Endometrial microvascular endothelial cells (primary cell): Measurements from ENCODE around the gene KDM4B. TPM values are rescaled to one million over a fixed set of nuclear protein-coding genes. Genes with fewer than 3 reads are reported as not detected.
"Not testable (repeated sequence)": the region's sequence is repeated elsewhere in the genome, so short reads cannot be mapped to it uniquely, and the experiment has no call there.

ENCODE experiments used
- in situ Hi-C: cut with HindIII; loops from 2 replicates; pipeline ENCODE4 v1.10.0; 2017; ENCODE audit warnings: low sequenced_read_pairs, low pct_unique_long_range_greater_than_20kb; ENCODE audit errors: inconsistent ontology term
- total RNA-seq: library from RNA; depleted of rRNA; stranded (reverse); fragments of >200 nt; gene quantifications from one replicate; pipeline ENCODE4 v1.2.3, GENCODE V29; 2015; ENCODE audit errors: inconsistent ontology term

Gene KDM4B
- total RNA-seq, 1 donor from 2014 or later, result 12.5 TPM

- in situ Hi-C loops, result no loop called here
Measured at GRCh38 chr19:5186293-5187050, 217.6 kb downstream of the KDM4B start.

GRCh38 chr19:5188548-5189317 is 219.8 kb downstream of the KDM4B start:
- in situ Hi-C loops, result no loop called here

- in situ Hi-C loops, result no loop called here
Measured at GRCh38 chr19:5189318-5189607, 220.3 kb downstream of the KDM4B start.

GRCh38 chr19:5191091-5191490 is 222.2 kb downstream of the KDM4B start:
- in situ Hi-C loops, result no loop called here

- in situ Hi-C loops, result no loop called here
Measured at GRCh38 chr19:5192568-5192967, 223.7 kb downstream of the KDM4B start.

GRCh38 chr19:5193192-5193591 is 224.3 kb downstream of the KDM4B start:
- in situ Hi-C loops, result no loop called here

- in situ Hi-C loops, result no loop called here
Measured at GRCh38 chr19:5194641-5195040, 225.7 kb downstream of the KDM4B start.

GRCh38 chr19:5195587-5195986 is 226.7 kb downstream of the KDM4B start:
- in situ Hi-C loops, result not testable (repeated sequence)

GRCh38 chr19:5196832-5197231 is 227.9 kb downstream of the KDM4B start:
- in situ Hi-C loops, result no loop called here

- in situ Hi-C loops, result no loop called here
Measured at GRCh38 chr19:5200844-5201243, 231.9 kb downstream of the KDM4B start.

GRCh38 chr19:5202553-5202952 is 233.6 kb downstream of the KDM4B start:
- in situ Hi-C loops, result no loop called here

Other genes starting within 250 kb of the KDM4B start
- gene DPP9, start 245.3 kb upstream of the KDM4B start, total RNA-seq, result 58.5 TPM
- 11.4 TPM for gene FEM1A, start 177.4 kb upstream of the KDM4B start, total RNA-seq
- 4.8 TPM for gene TICAM1, start 137.4 kb upstream of the KDM4B start, total RNA-seq
- 89.4 TPM for gene PLIN3, start 101.4 kb upstream of the KDM4B start, total RNA-seq
- gene ARRDC5, start 66.2 kb upstream of the KDM4B start, total RNA-seq, result not detected
- 63.4 TPM for gene UHRF1, start 59.6 kb upstream of the KDM4B start, total RNA-seq